NCI-H526 treated with DMSO at 0.1 percent for 48 hours (cell line): ENCODE measurements around the gene DNAH3.
"Not testable (repeated sequence)": the region's sequence is repeated elsewhere in the genome, so short reads cannot be mapped to it uniquely, and the experiment has no call there.

Experiments
- DNase-seq: peaks from one replicate; lab custom pipeline; 2025; lab: John Stamatoyannopoulos, UW

Gene DNAH3

GRCh38 chr16:21075252-21075651 is 75.4 kb downstream of the DNAH3 start:
- DNase-seq = no peak

- DNase-seq = no peak
Measured at GRCh38 chr16:21072976-21073375, 77.7 kb downstream of the DNAH3 start.

- DNase-seq = no peak
Measured at GRCh38 chr16:21071741-21072140, 78.9 kb downstream of the DNAH3 start.

DNA sequence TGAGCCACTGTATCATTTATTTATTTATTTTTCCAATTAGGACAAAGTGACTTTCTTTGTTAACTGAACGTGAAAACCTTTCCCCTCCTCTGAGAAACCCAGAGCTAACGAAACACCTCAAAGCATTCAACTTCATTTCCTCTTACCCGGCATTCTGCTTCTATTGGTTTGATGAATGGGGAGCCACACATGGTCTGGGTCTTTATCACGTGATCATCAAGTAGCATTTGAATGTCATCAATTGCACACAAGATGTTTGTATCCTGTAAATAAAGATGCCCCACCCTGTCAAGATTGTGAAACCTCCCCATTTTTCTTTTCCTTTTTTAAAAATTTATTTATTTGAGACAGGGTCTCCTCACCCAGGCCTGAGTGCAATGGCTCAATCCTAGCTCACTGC is 80.1 kb downstream of the DNAH3 start:
- no peak for DNase-seq

DNA sequence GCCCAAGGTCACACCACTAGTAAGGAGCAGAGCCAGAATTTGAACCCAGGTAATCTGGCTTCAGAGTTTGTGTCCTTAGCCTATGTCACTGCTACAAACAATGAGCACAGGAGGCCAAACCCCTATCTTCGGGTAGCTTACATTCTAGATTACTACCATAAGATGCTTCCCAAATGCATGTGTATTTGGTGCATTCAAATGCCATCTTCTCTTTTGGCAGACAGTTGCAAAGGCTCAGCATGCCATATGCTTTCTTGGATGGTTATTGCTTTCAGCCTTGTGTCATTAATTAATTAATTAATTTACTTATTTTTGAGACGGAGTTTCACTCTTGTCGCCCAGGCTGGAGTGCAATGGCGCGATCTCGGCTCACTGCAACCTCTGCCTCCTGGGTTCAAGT is 80.7 kb downstream of the DNAH3 start:
- DNase-seq = no peak

DNA sequence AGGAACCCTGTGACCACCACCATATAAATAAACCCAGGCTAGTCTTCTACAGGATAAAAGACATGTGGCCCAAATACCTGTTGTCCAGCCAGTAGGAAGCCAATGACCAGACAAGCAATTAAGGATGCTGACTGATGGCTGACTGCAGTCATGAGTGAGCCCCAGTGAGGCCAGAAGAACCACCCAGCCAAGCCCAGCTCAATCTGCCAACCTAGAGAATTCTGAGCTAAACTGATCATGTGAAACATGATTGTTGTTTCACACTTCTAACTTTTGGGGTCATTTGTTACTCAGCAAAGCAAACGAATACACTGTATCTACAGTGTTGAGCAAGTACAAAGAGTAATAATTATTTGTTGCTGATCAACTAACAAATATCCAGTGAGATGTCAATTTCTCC is 86.4 kb downstream of the DNAH3 start:
- no peak for DNase-seq

- not testable (repeated sequence) for DNase-seq
Measured at GRCh38 chr16:21063314-21063713, 87.3 kb downstream of the DNAH3 start.

DNA sequence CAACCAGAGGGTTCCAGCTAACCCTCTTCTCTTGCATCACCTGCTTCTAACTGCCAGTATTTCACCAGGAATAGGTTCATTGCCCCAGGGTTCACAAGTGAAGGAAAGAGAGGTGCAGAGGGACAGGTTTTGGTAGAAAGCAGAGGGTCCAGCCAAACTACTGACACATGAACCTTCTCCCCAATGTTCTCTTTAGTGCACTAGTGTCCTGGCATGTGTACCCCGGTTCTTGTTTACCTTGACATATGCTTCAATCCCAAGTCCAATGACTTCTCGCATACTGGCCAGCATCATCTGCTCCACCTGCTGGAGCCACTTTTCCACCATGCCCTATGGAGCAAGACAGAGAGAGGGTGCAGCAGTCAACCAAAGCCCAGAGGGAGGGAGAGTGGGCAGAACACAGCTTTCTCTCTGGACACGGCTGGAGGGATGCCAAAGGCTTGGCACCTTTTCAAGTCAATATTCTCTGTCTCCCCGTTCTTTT is 90.6 kb downstream of the DNAH3 start:
- no peak for DNase-seq

GRCh38 chr16:21057875-21058274 is 92.8 kb downstream of the DNAH3 start:
- DNase-seq = no peak

GRCh38 chr16:21056396-21056795 is 94.2 kb downstream of the DNAH3 start:
- DNase-seq = no peak

DNA sequence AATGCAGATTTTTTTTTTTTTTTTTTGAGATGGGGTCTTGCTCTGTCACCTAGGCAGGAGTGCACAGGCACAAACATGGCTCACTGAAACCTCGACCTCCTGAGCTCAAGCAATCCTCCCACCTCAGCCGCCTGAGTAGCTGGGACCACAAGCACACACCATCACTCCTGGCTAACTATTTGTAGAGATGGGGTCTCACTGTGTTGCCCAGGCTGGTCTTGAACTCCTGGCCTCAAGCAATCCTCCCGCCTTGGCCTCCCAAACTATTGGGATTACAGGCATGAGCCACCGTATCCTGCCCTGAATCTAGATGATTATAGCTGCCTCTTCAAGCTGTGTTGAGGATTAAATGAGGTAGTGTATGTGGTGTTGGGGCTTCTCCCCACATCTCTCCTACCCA is 94.9 kb downstream of the DNAH3 start:
- not testable (repeated sequence) for DNase-seq

DNA sequence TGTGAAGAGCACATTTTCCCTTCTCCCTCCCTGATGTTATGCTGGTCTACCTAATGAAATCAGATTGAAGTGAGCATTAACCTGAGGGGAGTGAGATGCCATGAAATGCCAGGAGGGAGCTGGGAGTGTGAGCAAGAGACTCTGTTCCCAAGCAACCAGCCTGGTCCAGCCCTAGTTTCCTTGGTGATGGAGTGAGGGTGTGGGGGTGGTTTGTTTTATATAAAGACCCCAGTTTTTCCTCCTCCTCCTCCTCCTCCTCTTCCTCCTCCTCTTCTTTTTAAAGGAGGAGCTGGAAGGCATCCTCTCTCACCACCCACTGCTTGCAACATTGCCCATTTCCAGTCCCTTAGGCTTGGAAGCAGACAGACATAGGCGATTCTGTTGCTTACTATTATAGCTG is 97.1 kb downstream of the DNAH3 start:
- no peak for DNase-seq

DNA sequence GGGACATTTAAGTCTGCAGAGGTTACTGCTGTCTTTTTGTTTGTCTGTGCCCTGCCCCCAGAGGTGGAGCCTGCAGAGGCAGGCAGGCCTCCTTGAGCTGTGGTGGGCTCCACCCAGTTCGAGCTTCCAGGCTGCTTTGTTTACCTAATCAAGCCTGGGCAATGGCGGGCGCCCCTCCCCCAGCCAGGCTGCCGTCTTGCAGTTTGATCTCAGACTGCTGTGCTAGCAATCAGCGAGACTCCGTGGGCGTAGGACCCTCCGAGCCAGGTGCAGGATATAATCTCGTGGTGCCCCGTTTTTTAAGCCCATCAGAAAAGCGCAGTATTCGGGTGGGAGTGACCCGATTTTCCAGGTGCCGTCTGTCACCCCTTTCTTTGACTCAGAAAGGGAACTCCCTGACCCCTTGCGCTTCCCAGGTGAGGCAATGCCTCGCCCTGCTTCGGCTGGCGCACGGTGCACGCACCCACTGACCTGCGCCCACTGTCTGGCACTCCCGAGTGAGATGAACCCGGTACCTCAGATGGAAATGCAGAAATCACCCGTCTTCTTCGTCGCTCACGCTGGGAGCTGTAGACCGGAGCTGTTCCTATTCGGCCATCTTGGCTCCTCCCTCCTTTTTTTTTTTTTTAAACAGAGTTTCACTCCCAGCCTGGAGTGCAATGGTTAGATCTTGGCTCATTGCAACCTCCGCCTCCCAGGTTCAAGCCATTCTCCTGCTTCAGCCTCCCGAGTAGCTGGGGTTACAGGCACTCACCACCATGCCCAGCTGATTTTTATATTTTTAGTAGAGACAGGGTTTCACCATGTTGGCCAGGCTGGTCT is 102.3 kb downstream of the DNAH3 start:
- not testable (repeated sequence) for DNase-seq

GRCh38 chr16:21038197-21038596 is 112.4 kb downstream of the DNAH3 start:
- no peak for DNase-seq

DNA sequence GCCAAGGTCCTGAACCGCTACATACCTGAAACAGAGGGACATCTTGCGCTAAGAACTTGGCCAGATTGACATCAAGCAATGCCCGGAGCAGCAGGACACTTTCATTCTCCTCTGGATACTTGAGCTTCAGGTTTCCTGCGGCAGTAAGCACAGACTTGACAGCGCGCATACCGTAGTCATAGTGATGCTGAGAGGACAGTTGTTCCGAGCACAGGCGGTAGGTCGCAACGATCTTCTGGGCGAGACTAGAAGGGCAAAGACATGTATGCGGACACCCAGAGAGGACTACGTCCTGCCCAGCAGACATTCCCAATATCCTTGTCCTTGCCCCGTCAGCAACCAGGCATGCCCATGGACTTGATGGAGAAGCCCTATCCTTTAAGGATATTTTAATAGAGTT is 112.9 kb downstream of the DNAH3 start:
- no peak for DNase-seq

GRCh38 chr16:21037168-21037567 is 113.5 kb downstream of the DNAH3 start:
- no peak for DNase-seq

DNA sequence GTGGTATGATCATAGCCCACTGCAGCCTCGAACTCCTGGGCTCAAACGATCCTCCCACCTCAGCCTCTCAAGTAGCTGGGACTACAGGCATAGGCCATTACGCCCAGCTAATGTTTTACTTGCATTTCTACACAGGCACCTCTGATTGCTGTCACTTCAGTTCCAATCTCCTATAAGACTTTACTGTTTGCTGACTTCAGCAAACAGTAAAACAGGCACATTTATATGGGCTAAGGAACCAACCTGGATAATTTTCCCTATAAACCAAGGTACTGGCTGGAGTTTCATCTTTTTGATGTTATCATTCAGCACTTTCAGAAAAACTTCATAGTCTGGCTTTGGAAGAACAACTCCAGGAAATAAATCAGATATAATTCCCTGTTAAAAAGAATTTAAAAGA is 114.2 kb downstream of the DNAH3 start:
- no peak for DNase-seq

- DNase-seq = no peak
Measured at GRCh38 chr16:21033704-21034103, 116.9 kb downstream of the DNAH3 start.

DNA sequence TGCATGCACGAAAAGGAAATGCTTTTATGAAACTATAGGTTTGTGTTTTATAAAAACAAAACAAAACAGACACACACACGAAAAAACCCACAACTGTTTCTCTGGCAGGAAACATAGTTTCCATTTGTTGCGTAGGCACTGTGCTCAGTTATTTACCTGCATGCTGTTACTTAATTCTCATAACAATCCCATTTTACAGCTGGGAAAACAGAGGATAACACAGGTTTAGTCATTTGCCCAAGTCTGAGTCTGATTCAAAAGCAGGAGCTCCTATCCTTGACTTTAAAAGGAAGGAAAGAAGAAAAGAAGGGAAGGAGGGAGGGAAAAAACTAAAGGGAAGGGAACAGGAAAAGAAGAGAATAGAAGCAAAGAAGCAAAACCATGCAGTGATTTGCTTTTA is 117.4 kb downstream of the DNAH3 start:
- no peak for DNase-seq

GRCh38 chr16:21028728-21029127 is 121.9 kb downstream of the DNAH3 start:
- DNase-seq = no peak

DNA sequence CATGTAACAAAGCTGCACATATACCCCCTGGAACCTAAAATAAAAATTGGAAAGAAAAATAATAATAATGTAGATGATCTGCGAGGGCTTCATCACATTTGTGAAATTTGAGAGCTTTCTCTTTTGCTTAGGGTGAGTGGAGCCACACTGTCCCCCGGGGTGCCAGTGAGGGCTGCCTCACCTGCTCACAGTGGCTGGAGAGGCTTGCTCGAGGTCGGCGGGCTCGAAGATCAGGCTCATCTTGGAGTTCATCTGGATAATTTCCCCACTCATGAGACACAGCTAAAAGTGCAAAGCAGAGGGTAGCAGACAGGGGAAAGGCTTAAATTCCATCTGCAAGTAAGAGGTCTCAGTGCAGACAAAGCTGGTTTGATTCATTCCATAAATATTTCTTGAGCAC is 123.8 kb downstream of the DNAH3 start:
- no peak for DNase-seq

GRCh38 chr16:21023509-21024202 is 127.0 kb downstream of the DNAH3 start:
- no peak for DNase-seq

GRCh38 chr16:21021316-21021715 is 129.3 kb downstream of the DNAH3 start:
- DNase-seq = no peak
